H7 (cell line): ENCODE data around the gene PCDHGA5. TPM values are rescaled to one million over a fixed set of nuclear protein-coding genes. Genes with fewer than 3 reads are reported as not detected.
"Not testable (repeated sequence)": the region's sequence is repeated elsewhere in the genome, so short reads cannot be mapped to it uniquely, and the experiment has no call there.

Experiments
- DNase-seq: peaks from one replicate; pipeline ENCODE4 v3.0.0; 2012
- H3K27me3 ChIP-seq: 2 replicates; pipeline ENCODE4 v1.6.0; 2011; ENCODE audit warnings: mild to moderate bottlenecking, low read length; ENCODE audit not compliant: control insufficient read depth, insufficient read depth
- H3K36me3 ChIP-seq: replicated peaks from 2 replicates; pipeline ENCODE4 v1.5.1; 2011; ENCODE audit warnings: low read length; ENCODE audit not compliant: control insufficient read depth, insufficient read depth
- H3K4me3 ChIP-seq: 2 replicates; pipeline ENCODE4 v1.5.1; 2011; ENCODE audit warnings: low read depth, mild to moderate bottlenecking, control low read depth, low read length, moderate library complexity; ENCODE audit not compliant: insufficient read depth
- total RNA-seq: library from RNA; depleted of rRNA; stranded (reverse); fragments of >200 nt; shearing (Covaris generic); gene quantifications from 2 replicates; pipeline ENCODE4 v1.2.3, GENCODE V29; 2014

PCDHGA5 gene
- total RNA-seq, 1 experiment from 2014 or later = not detected

DNA sequence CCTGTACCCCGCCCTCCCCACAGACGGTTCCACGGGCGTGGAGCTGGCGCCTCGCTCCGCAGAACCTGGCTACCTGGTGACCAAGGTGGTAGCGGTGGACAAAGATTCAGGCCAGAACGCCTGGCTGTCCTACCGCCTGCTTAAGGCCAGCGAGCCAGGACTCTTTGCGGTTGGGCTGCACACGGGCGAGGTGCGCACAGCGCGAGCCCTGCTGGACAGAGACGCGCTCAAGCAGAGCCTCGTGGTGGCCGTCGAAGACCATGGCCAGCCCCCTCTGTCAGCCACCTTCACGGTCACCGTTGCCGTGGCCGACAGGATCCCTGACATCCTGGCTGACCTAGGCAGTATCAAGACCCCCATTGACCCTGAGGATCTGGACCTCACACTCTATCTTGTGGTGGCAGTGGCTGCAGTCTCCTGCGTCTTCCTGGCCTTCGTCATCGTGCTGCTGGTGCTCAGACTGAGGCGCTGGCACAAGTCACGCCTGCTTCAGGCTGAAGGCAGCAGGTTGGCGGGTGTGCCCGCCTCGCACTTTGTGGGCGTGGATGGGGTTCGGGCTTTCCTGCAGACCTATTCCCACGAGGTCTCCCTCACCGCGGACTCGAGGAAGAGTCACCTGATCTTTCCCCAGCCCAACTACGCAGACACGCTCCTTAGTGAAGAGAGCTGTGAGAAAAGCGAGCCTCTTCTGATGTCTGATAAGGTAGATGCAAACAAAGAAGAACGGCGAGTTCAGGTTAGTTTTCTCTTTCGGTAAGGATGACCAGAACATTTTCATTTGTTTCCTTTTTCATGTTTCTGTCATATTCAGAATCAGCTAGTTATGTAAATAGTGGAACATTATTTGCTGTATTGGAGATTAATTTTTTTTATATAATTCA is 2.3 kb downstream of the PCDHGA5 start:
- Histone ChIP-seq H3K36me3 (no peaks in the 10 kb centered on the region), H3K27me3 (no peaks in the 10 kb centered on the region), H3K4me3 (no peak overlapping the region)
- DNase-seq = no peak

DNA sequence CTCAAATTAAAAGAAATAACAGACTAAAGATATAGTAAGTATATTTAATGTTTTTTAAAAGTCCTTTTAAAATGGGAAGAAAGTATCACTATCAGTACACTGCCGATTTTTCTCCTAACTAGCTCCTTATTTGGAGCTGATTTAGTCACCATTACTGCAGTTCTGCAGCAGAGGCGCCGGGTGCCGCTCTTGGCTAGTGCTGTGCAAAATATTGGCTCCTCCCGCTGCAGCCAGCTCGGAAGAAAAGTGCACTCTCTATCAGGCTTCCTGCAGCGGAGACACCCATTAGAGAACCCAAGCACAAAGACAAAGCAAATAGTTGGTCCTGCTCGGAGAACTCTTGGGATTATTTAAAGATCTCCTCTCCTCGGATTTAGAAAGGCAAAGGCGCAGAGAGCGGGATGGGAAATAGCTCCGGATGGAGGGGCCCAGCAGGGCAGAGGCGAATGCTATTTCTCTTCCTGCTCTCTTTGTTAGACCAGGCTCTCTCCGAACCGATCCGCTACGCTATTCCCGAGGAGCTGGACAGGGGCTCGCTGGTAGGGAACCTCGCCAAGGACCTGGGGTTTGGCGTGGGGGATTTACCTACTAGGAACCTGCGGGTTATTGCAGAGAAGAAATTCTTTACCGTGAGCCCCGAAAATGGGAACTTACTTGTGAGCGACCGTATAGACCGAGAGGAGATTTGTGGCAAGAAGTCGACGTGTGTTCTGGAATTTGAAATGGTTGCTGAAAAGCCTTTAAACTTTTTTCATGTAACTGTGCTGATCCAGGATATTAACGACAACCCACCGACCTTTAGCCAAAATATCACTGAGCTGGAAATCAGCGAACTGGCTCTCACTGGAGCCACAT is 6.3 kb downstream of the PCDHGA5 start, which contains the start of gene PCDHGB3:
TSS of gene PCDHGB3 (plus strand) at position 249 of the 855 bp plus-strand sequence. CDS start at position 402, 153 bp downstream.
- no peaks in the 10 kb centered on the region for H3K27me3 ChIP-seq
- no peak within 1 kb of the TSS for H3K4me3 ChIP-seq
- DNase-seq = no peak
- no peaks in the 10 kb centered on the region for H3K36me3 ChIP-seq

DNA sequence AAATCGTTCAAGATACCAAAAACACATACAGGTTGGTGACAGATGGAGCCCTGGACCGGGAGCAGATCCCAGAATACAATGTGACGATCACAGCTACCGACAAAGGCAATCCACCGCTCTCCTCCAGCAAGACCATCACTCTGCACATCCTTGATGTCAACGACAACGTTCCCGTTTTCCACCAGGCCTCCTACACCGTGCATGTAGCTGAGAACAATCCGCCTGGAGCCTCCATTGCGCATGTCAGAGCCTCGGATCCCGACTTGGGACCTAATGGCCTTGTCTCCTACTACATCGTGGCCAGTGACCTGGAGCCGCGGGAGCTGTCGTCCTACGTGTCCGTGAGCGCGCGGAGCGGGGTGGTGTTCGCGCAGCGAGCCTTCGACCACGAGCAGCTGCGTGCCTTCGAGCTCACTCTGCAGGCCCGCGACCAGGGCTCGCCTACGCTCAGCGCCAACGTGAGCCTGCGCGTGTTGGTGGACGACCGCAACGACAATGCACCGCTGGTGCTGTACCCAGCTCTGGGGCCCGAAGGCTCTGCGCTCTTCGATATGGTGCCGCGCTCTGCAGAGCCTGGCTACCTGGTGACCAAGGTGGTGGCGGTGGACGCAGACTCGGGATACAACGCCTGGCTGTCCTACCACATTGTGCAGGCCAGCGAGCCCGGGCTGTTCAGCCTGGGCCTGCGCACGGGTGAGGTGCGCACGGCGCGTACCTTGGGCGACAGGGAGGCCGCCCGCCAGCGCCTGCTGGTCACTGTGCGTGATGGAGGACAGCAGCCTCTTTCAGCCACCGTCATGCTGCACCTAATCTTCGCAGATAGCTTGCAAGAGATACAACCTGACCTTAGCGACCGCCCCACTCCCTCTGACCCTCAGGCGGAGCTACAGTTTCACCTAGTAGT is 7.9 kb downstream of the PCDHGA5 start:
- H3K36me3 ChIP-seq = no peaks in the 10 kb centered on the region
- DNase-seq = no peak
- H3K27me3 ChIP-seq = no peaks in the 10 kb centered on the region
- H3K4me3 ChIP-seq = no peak overlapping the region

DNA sequence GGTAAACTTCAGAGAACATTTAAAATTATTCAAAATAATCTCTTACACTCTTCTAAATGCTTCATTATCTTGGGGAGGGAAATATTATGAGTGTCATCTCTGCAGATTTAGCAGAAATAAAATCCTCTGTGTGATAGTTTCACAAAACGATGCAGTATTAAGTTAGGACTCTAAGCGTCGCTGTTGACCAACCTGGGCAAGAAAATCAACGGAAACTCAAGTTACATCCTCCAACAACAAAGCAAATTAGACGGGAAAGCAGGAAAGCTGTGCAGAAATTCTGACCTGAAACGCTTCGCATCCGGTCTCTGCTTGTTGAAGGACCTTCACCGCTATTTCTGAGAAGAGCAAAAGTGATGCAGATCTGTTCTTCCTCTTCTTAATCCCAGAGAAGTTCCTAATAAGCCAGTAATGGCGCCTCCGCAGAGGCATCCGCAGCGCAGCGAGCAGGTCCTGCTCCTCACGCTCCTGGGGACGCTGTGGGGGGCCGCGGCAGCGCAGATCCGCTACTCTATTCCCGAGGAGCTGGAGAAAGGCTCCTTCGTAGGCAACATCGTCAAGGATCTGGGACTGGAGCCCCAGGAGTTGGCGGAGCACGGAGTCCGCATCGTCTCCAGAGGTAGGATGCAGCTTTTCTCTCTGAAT is 9.8 kb downstream of the PCDHGA5 start, which contains the start of gene PCDHGA6:
TSS of gene PCDHGA6 (plus strand) at position 219 of the 645 bp plus-strand sequence. CDS start at position 412, 193 bp downstream.
- Histone ChIP-seq H3K36me3 (no peaks in the 10 kb centered on the region), H3K27me3 (no peaks in the 10 kb centered on the region), H3K4me3 (no peak within 1 kb of the TSS)
- no peak for DNase-seq

DNA sequence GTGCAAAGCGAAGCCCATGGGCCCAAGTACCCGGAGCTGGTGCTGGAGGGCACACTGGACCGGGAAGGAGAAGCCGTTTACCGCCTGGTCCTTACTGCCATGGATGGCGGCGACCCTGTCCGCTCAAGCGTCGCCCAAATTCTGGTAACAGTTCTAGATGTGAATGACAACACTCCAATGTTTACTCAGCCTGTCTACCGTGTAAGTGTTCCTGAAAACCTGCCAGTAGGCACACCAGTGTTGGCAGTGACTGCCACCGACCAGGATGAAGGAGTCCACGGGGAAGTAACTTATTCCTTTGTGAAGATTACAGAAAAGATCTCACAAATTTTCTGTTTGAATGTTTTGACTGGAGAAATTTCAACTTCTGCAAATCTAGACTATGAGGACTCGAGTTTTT is 10.7 kb downstream of the PCDHGA5 start:
- Histone ChIP-seq H3K4me3 (no peak overlapping the region), H3K27me3 (no peaks in the 10 kb centered on the region), H3K36me3 (no peaks in the 10 kb centered on the region)
- no peak for DNase-seq

DNA sequence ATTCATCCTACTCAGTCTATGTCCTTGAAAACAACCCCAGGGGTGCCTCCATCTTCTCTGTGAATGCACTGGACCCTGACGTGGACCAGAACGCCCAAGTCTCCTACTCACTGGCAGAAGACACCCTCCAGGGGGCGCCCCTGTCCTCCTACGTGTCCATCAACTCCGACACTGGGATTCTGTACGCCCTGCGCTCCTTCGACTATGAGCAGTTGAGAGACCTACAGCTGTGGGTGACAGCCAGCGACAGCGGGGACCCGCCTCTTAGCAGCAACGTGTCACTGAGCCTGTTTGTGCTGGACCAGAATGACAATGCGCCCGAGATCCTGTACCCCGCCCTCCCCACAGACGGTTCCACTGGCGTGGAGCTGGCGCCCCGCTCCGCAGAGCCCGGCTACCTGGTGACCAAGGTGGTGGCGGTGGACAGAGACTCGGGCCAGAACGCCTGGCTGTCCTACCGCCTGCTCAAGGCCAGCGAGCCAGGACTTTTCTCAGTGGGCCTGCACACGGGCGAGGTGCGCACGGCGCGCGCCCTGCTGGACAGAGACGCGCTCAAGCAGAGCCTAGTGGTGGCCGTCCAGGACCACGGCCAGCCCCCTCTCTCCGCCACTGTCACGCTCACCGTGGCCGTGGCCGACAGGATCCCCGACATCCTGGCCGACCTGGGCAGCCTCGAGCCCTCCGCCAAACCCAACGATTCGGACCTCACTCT is 11.6 kb downstream of the PCDHGA5 start:
- H3K36me3 ChIP-seq, H3K27me3 ChIP-seq, DNase-seq, H3K4me3 ChIP-seq: not testable (repeated sequence)

DNA sequence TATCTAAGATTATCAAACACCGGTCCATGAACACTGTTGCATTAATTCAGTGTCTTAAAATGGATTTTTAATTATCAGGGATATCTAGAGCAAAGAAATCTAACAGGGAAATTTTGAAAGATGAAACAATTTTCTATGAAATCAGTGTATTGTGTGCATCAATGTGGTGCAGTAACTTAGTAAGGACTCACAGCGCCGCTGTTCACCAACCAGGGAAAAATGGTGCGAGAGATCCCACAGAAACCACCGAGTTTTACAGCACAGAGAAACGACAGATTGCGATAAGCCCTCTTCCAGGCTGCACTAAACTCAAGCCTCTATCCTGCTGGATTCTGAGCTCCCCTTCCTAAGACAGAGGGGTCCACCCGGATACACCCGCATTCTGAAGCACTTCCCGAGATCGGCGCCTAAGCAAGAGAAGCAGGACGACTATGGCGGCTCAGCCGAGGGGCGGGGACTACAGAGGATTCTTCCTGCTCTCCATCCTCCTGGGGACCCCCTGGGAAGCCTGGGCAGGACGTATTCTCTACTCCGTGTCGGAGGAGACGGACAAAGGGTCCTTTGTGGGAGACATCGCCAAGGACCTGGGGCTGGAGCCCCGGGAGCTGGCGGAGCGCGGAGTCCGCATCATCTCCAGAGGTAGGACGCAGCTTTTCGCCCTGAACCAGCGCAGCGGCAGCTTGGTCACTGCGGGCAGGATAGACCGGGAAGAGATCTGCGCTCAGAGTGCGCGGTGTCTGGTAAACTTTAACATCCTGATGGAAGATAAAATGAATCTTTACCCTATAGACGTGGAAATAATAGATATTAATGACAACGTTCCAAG is 18.7 kb downstream of the PCDHGA5 start, which contains the start of gene PCDHGA7:
TSS of gene PCDHGA7 (plus strand) at position 274 of the 826 bp plus-strand sequence. CDS start at position 432, 158 bp downstream.
- no peaks in the 10 kb centered on the region for H3K27me3 ChIP-seq
- H3K36me3 ChIP-seq = no peaks in the 10 kb centered on the region
- H3K4me3 ChIP-seq = no peak within 1 kb of the TSS
- DNase-seq = no peak

DNA sequence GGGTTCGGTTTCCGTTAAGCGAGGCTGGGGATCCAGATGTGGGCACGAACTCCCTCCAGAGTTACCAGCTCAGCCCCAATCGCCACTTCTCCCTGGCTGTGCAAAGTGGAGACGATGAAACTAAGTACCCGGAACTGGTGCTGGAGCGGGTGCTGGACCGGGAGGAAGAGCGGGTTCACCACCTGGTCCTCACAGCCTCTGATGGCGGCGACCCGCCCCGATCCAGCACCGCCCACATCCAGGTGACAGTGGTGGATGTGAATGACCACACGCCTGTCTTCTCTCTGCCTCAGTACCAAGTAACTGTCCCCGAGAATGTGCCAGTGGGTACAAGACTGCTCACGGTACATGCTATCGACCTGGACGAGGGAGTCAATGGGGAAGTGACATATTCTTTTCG is 19.4 kb downstream of the PCDHGA5 start:
- peak; percentile 28 for DNase-seq

DNA sequence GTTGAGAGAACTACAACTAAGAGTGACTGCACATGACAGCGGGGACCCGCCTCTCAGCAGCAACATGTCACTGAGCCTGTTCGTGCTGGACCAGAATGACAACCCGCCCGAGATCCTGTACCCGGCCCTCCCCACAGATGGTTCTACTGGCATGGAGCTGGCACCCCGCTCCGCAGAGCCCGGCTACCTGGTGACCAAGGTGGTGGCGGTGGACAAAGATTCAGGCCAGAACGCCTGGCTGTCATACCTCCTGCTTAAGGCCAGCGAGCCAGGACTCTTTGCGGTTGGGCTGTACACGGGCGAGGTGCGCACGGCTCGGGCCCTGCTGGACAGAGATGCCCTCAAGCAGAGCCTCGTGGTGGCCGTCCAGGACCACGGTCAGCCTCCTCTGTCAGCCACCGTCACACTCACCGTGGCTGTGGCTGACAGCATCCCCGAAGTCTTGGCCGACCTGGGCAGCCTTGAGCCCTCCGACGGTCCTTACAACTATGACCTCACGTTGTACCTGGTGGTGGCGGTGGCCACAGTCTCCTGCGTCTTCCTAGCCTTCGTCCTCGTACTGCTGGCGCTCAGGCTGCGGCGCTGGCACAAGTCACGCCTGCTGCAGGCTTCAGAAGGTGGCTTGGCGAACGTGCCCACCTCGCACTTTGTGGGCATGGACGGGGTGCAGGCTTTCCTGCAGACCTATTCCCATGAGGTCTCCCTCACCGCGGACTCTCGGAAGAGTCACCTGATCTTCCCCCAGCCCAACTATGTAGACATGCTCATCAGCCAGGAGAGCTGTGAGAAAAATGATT is 20.7 kb downstream of the PCDHGA5 start:
- no peak for DNase-seq
- Histone ChIP-seq H3K27me3 (no peaks in the 10 kb centered on the region), H3K4me3 (no peak overlapping the region), H3K36me3 (no peaks in the 10 kb centered on the region)

More for the DNA sequence above, 19.4 kb downstream of the PCDHGA5 start:
- no peaks in the 10 kb centered on the region for H3K27me3 ChIP-seq
- no peak overlapping the region for H3K4me3 ChIP-seq
- H3K36me3 ChIP-seq = no peaks in the 10 kb centered on the region

DNA sequence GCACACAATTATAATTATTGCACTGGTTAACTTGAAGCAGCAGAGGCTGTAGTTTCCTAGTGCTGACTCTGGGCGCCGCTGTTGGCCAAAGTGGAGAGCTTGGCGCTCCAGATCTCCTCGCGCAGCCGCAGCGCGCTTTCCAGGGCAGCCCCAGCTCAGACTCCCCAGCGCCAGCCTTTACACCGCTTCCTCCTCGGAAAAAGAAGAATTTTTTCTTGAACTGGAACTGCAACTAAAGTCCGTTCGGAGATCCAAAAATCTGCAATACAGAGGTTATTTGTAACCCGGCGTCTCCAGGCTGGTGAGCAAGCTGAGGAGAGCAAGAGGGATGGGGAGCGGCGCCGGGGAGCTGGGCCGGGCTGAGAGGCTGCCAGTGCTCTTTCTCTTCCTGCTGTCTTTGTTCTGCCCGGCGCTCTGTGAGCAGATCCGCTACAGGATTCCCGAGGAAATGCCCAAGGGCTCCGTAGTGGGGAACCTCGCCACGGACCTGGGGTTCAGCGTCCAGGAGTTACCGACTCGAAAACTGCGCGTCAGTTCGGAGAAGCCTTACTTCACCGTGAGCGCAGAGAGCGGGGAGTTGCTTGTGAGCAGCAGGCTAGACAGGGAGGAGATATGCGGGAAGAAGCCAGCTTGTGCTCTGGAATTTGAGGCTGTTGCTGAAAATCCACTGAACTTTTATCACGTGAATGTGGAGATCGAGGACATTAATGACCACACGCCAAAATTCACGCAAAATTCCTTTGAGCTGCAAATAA is 23.8 kb downstream of the PCDHGA5 start, which contains the start of gene PCDHGB4:
TSS of gene PCDHGB4 (plus strand) at position 142 of the 755 bp plus-strand sequence. CDS start at position 329, 187 bp downstream.
- DNase-seq = peak; percentile 50
- not testable (repeated sequence) for H3K27me3 ChIP-seq, H3K36me3 ChIP-seq
- peak within 1 kb of the TSS; percentile 41; the same call in 1 of the 2 replicates for H3K4me3 ChIP-seq

DNA sequence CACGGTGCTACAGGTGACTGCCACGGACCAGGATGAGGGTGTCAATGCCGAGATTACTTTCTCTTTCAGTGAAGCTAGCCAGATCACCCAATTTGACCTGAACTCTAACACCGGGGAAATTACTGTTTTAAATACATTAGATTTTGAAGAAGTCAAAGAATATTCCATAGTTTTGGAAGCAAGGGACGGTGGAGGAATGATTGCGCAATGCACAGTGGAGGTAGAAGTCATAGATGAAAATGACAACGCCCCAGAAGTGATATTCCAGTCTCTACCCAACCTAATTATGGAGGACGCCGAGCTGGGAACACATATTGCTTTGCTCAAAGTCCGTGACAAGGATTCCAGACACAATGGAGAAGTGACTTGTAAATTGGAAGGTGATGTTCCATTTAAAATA is 24.7 kb downstream of the PCDHGA5 start:
- Histone ChIP-seq H3K36me3 (no peaks in the 10 kb centered on the region), H3K27me3 (no peaks in the 10 kb centered on the region), H3K4me3 (no peak overlapping the region)
- DNase-seq = no peak
